Activated T-cell treated with anti-CD3 and anti-CD28 coated beads for 48 hours (primary cell): Measurements from ENCODE around the gene HDAC7.
A peak's percentile ranks its signal among the peaks of the same experiment; 100 is the strongest.

Experiments
- DNase-seq: peaks from one replicate; pipeline ENCODE4 v3.0.0-alpha.2; 2020; ENCODE audit warnings: low read depth

HDAC7 gene

DNA sequence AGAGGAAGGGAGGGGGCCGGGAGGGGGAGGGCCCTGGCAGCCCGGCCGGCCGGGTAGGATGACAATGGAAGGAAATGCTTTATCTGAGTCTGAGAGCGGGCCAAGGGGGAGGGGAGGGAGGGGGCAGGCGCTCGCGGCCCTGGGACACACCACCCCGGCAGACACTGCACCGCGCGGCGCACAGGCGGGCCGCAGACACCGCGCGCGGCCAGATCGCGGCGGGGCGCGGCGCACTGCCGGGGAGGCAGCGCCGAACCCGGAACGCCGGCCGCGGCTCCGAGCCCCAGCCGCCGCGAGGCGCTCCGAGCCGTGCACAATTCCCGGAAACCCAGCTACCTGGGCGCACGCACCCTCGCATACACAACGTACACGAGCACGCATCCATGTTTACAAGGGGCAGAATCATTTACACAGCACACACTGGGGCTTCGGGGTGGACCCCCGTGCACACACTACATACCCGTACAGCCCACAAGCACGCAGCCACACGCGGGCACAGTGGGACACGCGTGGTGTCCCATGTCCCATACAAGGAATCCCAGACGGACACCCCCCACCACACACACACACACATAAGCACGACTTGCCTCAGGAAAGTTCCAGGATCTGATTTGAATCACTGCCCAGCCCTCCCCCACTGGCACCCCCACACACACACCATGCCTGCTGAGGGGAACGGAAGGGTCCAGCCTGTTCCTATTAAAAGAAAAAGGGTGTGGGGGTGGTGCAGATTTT, at the start of gene HDAC7:
TSS of gene HDAC7 (minus strand) at position 8 of the 735 bp plus-strand sequence. CDS start 118 bp downstream, outside the sequence.
- peak; percentile 72 for DNase-seq

DNA sequence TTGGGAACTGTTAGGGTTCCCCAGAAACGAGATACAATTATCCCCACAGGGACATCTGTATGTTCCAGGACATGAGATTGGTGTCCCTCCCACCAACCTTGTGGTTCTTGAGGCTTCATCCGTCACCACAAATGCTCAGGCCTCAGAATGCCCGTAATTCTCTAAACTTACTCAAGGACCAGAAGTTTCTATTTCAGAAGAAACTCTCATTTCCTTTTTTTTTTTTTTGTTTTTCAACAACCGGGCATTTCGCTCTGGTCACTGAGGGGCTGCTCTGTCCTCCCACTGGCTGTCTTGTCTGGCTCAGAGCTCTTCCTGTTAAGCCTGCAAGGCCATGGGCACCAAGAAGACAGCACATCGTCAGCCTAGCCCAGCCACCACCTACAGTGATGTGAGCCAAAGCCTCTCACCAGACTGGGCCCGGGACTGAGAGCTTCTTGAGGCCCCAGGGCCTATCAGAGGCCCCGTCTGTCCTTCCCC, 48.9 kb upstream of the HDAC7 start:
- no peak for DNase-seq

DNA sequence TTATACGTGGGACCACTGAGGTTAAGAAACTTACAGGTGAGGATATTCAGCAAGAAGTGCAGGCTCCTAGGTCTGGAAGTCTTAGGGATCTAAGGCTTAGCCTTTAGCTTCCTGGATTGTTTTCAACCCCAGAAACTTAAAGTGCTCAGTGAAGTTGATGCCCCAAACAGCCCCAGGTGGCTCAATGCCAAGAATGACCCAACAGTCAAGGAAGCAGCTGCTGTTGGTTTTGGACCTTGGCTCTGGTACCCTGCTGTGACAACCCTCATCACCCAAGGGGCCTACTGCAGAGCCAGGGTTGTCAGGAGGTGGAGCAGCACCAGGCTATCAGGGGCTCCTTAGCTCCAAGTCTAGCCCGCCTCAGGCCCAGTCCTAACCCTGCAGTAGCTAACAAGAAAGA, 48.3 kb upstream of the HDAC7 start:
- no peak for DNase-seq

DNA sequence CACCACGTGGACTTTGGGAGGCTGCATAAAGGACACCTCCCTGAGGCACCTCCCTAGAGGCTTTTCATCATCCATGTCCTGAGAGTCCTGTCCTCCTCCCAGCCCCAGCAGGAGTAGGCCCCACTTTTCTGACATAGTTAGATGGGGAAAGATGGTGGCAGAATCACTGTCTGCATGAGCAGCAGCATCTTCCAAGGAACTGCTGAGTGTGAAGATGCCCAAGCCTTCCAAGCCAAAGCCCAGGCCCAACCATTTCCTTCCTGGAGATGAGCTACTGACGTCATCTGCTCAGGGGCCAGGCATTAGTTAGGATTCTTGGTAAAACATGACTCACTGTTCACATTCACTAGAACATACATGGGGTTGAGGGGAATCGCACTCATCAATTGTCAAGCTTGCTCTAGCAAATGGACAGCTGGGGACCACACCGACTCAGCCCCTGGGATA, 47.8 kb upstream of the HDAC7 start:
- DNase-seq = peak; percentile 59

DNA sequence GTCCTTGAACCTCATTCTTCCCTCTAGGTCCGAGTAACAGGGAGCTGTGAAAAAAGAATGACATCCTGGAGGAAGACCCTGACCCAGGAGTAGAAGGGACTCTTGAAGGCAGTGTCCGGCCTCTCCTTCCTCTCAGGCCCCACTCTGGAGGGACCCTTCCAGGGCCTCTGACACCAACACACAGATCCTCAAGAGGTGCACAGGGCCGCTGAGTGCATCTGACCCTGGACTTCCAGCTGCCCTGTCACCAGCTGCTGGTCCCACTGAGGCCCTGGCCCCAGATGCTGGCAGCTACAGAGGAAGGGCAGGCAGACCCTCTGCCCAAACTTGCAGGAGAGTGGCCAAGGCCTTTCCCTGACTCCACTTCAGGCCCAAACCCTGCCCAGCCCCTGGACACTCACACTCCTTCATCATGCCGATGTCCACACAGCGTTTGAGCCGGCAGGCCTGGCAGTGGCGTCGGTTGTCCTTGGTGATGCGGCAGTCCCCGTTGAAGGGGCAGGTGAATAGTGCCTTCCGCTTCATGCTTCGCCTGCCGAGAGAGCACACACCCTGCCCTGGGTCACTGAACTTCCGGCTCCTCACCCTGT, 45.0 kb upstream of the HDAC7 start:
- no peak for DNase-seq

DNA sequence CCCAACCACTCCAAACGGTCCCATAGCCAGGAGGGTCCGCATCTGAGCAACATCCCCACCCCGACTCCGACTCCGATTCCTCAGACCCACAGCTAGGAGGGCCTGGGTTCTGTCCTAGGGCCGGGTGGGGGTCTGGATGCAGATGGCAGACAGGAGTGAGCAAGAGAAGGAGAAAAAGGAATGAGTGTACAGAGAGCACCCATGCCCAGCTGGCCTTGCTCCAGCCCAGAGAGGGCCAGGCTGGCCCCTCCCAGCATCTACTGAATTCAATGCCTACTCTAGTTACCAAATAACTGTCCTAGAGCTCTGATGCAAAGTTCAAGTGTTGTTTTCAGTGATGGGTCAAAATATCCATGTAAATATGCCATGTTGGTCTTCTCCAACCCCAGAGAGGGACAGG, 44.3 kb upstream of the HDAC7 start:
- no peak for DNase-seq

DNA sequence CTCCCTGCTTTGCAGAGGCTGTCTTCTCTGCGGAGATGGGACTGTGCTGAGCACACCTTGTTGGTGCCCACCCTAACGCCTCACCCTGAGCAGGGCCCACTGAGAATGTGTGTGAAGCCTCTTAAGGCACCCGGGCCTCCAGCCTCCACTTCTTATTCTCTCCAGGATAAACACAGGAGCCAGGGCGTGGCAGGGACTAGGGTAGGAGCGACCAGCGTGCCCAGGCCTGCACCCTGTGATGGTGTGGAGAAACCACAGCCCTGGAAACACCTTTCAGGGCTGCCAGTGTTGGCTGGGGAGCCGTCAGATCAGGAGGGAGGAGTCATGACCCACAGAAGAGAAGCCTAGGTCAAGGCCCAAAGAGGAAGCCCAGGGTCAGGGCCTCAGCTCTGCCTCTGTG, 43.8 kb upstream of the HDAC7 start:
- no peak for DNase-seq

DNA sequence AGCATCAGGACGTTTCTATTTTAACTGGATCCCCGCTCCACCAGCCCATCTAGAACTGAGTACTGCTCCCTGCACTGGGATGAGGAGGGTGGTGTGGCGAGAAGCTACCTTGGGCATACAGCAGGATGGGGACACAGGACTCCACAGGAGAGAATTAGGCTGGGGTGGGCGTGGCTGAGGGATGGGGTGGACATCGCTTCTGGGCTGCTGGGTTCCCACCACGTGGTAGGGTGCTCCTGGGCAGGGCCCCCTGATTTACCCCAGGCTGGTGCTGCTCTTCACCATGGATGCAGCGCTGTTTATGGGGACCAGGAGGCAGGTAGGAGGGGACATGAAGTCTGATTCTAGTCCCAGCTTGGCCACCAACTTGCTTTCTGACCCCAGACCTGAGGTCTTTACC, 43.2 kb upstream of the HDAC7 start:
- DNase-seq = no peak

DNA sequence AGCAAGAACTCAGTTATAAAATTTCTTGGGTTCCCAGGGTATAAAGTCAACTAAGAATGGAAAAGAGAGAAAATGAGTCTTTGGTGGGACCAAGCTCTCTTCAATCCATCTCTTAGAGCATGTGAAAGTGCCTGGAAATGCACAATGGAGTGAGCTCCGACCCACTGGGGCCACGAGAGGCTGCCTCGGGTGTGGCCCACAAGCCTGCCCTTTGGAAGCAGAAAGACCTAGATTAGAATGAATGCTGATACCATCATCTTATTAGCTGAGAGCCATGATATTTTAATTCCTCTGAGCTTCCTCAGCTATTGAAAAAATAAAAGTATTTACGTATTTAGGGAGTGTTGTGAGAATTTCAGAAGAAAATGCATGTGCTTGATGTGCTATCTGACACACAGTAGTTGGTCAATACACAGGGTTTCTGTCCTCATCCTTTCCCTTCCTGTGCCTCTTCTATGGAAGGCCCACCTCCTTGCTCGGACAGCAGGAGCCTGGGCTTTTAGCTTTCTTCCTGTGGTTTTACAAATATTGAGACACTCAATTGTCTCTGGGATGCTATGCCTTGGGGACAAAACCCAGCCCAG, 42.6 kb upstream of the HDAC7 start:
- DNase-seq = no peak

DNA sequence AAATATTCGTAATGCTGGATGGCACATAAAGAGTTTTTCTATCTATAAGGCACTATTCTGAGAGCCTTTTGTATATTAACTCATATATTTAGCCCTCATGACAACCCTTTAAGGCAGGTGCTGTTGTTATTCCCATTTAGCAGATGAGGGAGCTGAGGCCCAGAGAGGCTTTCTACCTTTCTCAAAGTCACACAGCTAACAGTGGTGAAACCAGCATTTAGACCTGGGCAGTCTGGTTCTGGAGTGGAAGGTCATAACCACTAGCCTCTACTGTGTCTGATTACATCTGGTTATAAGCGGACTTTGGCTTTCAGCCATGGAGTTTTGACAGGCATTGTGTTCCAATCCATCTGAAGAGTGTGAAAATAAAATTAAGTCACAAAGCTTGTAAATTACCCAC, 41.2 kb upstream of the HDAC7 start:
- DNase-seq = no peak

DNA sequence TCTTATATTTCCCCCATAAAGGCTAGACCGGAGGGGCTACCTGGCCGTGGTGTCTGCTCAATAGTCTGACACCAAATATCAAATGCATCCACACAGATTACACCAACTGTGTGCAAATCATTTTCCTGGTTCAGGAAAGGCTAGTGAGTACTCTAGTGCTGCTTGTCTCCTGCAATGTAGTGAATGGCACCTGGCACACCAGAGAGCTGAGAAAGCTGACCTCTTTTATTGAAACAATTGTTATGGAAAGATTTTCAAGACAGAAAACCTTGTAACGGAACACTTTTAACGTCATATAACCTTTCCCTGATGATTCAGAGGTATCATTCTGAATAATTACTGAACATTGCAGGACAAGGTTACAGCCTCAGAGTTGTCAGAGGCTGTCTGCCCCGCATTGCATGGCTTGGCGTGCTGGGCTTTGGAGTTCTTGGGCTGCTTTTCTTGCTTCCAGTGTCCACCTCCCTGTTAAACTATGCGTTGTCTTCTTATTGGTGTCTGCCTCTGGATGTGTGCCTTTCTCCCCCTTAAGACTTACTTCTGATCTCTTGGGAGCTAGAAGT, 40.7 kb upstream of the HDAC7 start:
- peak; percentile 54 for DNase-seq

DNA sequence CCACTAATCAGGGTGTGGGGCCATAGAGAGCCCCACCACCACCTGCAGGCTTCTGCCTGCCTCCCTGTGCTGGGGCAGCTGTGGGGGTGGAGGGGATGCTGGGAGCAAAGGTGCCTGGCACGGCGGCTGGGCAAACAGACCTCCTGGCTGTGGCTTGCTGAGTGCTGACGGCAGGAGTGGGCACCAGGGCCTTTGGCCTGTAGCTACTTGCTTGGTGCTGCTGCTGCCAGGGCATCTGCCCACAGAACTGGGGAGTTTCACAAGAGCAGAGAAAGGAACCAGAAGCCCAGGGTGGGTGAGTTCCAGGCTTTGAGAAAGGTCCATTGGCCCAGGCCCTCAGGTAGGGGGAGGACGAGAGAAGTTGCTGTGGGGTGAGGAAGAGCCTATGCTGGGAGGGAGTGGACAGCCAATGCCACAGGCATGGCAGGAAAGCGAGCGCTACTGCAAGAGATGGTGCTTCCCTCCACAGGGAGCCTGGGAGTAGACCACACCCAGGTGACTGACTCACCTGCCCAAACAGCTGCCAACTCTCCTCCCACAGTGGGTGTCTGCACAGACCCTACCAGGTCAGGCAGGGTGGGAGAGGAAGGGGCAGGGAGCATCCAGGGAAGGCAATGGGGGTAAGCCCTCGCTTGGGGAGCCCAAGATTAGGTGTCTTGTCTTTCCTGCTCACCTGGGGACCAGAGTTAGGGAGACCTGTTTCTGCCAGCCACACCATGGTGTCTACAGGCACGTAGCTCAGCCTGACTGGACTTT, 39.0 kb upstream of the HDAC7 start:
- DNase-seq = no peak

DNA sequence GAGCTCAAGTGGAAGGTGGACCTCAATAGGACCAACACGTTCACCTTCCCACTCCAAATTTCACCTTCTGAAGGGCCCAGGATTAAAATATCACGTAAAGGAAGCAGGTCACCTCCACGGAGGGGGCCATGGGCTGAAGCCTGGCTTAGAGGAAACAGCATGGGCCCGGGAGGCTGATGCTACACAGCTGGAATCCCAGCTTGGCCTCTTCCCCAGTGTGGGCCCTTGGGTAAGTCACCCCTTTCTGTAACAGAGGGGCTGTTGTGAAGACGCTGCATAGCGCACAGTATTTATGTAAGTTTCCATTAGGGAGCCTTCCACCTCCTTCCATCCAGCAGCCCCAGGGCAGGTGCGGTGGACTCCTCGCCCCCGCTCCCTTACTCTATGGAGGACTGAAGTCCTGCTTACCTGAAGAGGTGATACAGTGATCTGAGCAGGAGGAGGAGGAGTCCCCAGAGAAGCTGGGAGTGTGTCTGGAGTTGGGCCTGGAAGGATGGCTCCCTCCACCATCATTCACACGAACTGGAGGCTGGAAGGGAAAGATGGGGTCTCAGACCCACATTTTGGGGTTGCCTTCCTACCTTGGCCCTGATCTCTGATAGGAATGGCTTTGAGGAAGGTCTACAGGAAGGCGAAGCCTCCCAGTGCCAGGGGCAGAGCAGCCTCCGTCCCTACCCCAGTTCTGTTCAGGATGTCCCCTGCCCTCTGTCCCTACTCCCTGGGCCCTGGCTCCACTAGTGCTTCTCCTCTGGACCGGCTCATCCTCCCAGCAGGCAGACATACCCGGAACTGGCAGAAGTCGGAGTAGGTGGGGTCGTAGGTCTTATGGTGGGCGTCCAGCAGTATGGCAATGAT, 37.2 kb upstream of the HDAC7 start:
- DNase-seq = no peak

DNA sequence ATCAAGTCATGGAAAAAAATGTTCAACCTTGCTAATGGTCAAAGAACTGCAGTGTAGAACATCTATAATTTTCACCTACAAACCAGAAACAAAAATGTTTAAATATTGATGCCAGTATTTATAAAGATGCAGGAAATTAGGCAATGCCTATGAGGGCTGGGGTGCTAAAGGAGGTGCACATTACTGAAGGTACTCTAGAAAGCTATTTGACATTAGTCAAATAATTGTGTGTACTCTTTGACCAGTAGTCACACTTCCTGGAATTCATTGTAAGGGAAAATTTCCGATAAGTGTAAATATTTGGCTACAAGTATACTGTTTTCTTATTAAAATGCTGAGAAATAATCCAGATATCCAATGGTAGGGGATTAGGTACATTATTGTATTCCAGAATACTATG, 36.4 kb upstream of the HDAC7 start:
- no peak for DNase-seq

DNA sequence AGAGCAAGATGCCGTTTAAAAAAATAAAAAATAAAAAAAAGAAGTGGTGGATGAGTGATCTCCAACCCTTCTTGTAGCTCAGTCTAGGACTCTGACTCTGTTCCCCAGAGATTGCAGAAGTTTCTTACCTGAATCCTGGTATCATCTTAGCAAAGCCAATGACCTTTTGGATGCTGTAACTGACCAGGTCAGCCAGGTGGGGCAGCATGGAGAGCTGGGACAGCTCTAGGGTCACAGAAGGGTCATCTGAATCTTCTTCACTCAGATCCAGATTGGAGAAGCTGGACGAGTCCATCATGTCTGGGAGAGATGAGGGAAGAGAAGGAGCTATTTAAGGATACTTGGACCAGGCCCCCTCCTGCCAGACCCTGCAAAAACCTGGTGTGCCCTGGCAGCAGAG, 35.8 kb upstream of the HDAC7 start:
- no peak for DNase-seq

DNA sequence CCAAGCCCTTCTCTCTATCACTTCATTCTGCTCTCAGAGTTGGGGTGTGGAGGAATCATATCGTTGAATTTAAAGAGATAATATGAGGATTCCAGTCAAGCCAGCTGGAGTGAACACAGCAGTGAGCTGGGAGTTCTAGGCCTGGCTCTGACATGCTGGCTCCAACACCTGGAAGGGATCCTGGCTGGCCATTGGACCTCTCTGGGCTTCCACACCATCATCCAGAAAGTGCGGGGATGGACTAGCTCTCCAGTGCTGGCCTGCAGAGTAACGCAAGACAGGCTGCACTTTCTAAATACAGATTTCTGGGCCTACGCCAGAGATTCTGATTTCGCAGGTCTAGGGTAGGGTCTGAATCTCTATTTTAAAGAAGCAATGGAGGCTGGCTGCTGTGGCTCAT, 34.8 kb upstream of the HDAC7 start:
- DNase-seq = no peak

DNA sequence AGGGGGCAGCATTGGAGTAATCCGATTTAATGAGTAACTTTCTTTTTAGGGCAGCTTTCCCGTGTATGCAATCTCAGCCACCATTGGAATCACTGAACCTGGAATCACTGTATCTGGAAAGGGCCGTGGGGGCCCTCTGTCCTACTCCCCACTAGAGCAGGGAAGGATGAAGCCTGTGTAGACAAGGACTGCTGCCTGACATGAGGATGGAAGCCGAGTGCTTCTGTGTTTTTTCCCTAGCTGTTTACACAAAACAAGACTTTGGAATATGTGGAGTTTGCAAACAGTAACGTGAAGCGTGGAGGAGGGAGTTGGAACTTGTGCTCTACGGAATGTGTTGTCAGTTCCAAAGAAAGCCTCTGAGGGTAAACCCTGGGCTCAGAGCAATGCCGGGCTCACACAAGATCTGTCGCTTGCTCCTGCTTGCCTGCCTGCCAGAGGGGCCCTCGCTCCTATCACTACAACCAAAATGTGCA, 32.4 kb upstream of the HDAC7 start:
- DNase-seq = no peak

DNA sequence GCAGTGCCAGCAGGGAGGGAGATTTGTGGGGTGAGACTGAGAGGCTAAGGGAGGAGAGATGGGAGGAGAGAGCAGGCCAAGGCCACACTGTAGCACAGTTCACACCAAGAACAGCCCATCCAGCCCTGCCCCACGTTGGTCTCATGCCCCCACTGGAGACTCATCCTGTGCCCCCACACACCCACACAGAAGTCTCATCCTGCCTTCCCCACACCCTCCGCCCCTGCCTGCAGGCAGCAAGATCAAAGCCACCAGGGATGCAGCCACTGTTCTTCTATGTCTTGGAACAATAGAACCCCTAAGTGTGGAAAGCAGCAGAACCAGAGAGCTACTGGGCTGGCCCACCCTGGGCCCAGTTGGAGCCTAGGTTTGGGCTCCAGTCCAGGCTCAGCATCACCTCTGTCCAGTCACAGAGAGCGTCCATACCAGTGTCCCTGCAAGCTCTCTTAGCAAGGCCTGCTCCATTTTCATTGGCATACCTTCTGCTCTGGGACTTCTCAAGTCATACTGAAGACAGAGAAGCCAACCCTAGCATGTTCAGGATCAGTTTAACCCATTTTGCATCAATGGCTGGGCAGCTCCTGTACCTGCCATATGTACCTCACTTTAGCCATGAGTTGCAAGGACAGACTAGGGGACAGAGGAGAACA, 31.7 kb upstream of the HDAC7 start:
- DNase-seq = no peak

DNA sequence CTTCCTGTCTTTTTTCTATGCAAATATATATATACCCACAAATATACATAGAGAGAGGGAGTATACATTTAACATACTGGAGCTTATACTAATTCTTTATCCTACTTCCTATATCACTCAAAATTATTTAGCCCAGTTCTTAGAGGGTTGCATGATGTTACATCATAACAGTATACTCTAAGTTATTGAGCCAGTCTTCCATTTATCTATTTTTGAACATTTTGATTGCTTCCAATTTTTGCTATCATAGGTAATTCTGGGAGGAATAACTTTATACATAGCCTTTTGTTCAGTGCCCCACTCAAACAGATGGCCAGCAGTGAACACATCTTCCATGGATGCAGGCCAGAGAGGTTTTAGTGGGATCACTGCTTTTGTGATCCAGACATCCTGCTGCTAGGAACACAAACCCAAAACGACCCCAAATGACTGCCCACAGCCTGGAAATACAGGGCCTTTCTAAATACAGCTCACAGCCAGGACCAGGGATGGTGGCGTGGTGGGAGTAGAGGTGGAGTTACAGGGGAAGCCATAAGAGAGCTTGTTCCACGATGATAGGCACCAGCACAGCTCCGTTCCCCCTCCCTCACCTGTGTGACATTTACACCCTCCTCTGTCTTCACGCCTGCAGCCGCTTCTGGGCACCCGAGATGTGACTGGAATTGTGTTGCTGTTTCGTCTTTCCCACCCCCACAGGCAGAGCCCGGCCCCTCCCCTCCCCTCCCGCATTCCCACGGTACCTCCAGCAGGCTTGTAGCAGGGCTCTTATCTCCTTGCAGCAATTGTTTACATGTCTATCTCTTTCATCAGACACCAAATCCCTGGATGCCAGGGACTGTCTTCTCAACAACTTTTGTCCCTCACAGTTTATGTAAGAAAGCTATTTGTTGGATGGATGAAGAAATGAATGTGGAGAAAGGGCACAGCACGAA, 30.7 kb upstream of the HDAC7 start:
- no peak for DNase-seq

DNA sequence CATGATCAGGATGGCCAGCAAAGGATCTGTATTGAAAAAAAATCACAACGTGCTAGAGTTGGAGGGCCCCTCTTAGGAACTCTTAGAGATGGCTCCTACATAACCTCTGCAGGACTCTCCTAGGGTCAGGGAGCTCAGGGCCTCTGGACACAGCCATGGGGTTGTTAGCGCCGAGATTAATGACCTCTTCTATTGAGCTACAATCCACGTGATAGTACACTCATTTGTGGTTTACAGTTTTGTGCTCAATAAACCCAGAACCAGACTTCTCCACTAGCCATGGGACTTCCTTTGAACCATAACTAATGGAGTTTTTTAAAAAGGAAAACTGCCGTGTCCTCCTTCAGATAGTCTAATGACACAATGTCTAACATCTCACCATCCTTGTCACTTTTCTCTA, 29.6 kb upstream of the HDAC7 start:
- no peak for DNase-seq
